ENCODE data around the gene SPIRE2. TPM values are rescaled to one million over a fixed set of nuclear protein-coding genes. Genes with fewer than 3 reads are reported as not detected.

The SPIRE2 gene
- total and polyA plus RNA-seq, 2 of the 13 experiments (the other 11 are each of a cell fraction or from before 2014, with no cell fraction given): 13.3 to 37.5 TPM

GRCh38 chr16:89873972-89874689 is 45.9 kb downstream of the SPIRE2 start (continued):
- TF ChIP-seq SNAPC4 (CRISPR knock-in tag; IDR thresholded peaks at IDR 0.05) (no peak), RBM22 (optimal IDR thresholded peaks at IDR 0.05; ENCODE audit: low read length) (no peak), ZNF510 (CRISPR knock-in tag; IDR thresholded peaks at IDR 0.05; ENCODE audit: low read depth) (no peak), ZFX (CRISPR knock-in tag; IDR thresholded peaks at IDR 0.05; ENCODE audit: low read depth) (no peak; the same call in 1 of the 2 replicates), ZNF441 (CRISPR knock-in tag; IDR thresholded peaks at IDR 0.05; ENCODE audit: borderline replicate concordance) (no peak; the same call in 1 of the 2 replicates), ZNF747 (CRISPR knock-in tag; IDR thresholded peaks at IDR 0.05; ENCODE audit: borderline replicate concordance) (0 out of 2 replicates have a peak, but pooled peaks have one; percentile 26), RARG (CRISPR knock-in tag; IDR thresholded peaks at IDR 0.05; ENCODE audit: low read depth) (no peak), MTA1 (CRISPR knock-in tag; IDR thresholded peaks at IDR 0.05; ENCODE audit: borderline replicate concordance) (peak; percentile 5; the same call in 1 of the 2 replicates), PHF21A (CRISPR knock-in tag; IDR thresholded peaks at IDR 0.05) (no peak; the same call in 1 of the 2 replicates), CREBL2 (CRISPR knock-in tag; IDR thresholded peaks at IDR 0.05; ENCODE audit: borderline replicate concordance) (no peak; the same call in 1 of the 2 replicates), SAP130 (CRISPR knock-in tag; IDR thresholded peaks at IDR 0.05; ENCODE audit: low read depth) (peak; percentile 82), POLR2A (IDR thresholded peaks at IDR 0.05; ENCODE audit: insufficient read depth in 1 of 2, low read depth in 2 of 2, low read length in 2 of 2) (peak in 1 of 2 experiments; percentile 65), NFRKB (IDR thresholded peaks at IDR 0.05) (no peak), ZSCAN31 (CRISPR knock-in tag; IDR thresholded peaks at IDR 0.05; ENCODE audit: low read depth) (no peak; the same call in 1 of the 2 replicates), SKI (IDR thresholded peaks at IDR 0.05; ENCODE audit: partially characterized antibody) (no peak), NR0B2 (CRISPR knock-in tag; IDR thresholded peaks at IDR 0.05) (no peak; the same call in 1 of the 2 replicates), ZNF503 (CRISPR knock-in tag; IDR thresholded peaks at IDR 0.05) (no peak), PRDM15 (CRISPR knock-in tag; IDR thresholded peaks at IDR 0.05) (no peak)

Measured in HepG2 (cell line).